ENCODE measurements around the gene FAM171A1. TPM values are rescaled to one million over a fixed set of nuclear protein-coding genes. Genes with fewer than 3 reads are reported as not detected.
A peak's percentile ranks its signal among the peaks of the same experiment; 100 is the strongest.
"Not testable (repeated sequence)": the region's sequence is repeated elsewhere in the genome, so short reads cannot be mapped to it uniquely, and the experiment has no call there.

The FAM171A1 gene
- total RNA-seq, 2 donors from 2014 or later, result 12.1 to 16.3 TPM

DNA sequence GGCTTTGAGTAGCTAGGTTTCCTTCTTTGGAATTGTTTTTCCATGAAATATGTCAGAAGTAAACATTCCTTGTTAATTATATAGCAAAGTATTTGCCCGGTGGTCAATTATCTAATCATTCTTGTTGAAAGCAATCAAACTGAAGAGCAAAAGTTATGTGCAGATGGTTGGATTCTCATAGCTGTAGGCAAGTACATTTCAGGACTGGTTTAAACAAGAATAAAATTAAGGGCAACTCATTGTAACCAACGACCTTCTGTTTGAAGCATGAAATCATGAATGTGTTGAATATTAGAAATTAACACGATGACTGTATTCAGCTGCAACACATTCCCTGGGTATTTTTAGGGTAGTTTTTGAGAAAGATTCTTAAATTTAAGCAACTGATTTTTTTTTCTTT, 140.8 kb downstream of the FAM171A1 start:
- no peak for DNase-seq (ENCODE audit: low spot score)
- intact Hi-C loops (cut with DNase I), result no loop called here

- no peak for DNase-seq (ENCODE audit: low spot score)
- intact Hi-C loops (cut with DNase I), result no loop called here
Measured at GRCh38 chr10:15229268-15229667, 141.8 kb downstream of the FAM171A1 start.

- intact Hi-C loops (cut with DNase I), result no loop called here
- no peak for DNase-seq (ENCODE audit: low spot score)
Measured at GRCh38 chr10:15228426-15228825, 142.7 kb downstream of the FAM171A1 start.

DNA sequence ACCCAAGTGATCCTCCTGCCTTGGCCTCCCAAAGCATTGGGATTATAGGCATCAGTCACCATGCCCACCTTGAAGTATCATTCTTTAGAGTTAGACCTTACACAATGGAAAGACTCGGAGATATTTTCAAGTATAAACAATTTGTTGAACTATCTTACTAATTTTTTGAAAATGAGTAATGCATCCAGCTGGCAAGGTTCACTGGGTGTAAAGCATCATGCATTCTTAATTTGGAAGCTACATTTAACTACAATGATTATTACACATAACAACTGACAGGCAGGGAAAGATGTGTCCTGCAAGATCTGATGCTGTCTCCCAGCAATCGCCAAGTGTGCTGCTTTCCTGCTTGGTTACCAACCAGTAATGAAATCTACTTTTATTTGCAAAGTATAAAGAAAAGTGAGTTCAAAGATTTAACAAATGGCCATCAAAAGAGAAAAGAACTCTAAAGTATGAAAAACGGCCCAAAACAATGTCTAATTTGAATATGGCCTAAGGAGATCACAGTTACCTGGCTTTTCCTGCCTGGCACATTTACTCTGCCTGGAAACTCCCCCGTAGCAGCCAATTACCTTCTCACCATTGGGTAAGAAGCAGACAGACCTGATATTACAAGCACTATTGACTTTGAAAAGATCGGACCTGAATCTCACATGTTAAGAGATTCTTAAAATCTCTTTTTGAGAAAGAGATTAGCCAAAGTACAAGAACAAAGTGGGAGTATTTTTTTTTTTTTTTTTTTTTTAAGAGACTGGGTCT, 143.3 kb downstream of the FAM171A1 start:
- intact Hi-C loops (cut with DNase I), result no loop called here
- DNase-seq (ENCODE audit: low spot score), result no peak

DNA sequence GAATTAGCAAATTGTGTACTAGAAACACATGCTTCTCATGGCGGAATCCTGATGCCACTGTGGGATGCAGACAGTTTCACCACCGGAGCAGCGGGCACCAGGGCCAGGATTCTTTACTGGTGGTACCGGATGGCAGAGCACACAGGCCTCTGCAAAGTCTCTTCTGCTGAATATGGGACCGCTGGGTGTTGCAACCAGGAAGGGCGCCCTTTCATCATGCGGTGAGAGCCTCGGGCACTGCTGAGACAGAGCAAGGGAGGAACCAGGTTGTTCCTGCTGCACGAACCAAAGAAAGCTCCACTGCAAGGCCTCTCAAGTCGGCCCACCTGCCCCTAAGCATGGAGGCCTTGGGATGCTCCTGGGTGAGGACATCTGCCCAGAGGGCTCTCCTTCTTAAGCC, 145.6 kb downstream of the FAM171A1 start:
- intact Hi-C loops (cut with DNase I), result no loop called here
- DNase-seq (ENCODE audit: low spot score), result no peak

DNA sequence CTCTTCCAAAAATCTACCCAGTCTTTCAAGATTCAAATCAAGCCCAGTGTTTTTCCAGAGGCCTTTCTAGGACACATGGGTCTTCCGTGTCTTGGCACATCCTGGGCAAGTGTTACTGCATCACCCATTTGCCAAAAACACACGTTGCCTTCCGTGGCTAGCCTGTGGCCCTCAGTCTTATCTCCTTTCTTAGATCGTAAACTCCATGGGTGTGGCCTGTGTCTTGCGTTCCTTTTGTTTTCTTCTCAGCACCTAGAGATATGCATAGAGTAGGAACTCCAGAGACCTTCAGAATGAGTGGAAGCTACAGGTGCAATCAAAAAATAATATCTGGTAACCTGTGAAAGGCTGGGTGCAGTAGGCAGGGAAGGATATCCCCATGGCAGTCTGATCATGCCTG, 146.1 kb downstream of the FAM171A1 start:
- intact Hi-C loops (cut with DNase I), result no loop called here
- DNase-seq (ENCODE audit: low spot score), result no peak

- DNase-seq (ENCODE audit: low spot score), result no peak
- intact Hi-C loops (cut with DNase I), result no loop called here
Measured at GRCh38 chr10:15223174-15223573, 147.9 kb downstream of the FAM171A1 start.

DNA sequence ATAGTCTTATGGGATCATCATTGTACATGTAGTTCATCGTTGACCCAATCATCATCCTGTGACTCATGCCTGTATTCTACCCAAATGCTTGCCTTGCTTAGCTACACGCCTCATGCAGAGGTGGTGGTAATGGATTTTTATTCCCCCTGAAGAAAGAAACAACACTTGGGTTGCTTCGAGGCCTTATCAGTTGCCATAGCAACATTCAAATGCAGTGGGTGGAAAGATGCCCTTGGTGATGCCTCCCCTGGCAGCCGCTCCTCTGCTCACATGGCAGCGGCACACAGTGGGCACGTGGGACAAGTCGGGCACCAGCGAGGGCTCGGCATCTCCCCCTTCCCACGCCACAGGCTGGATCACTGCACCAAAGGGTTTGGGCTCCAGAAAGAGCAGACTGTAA, 148.6 kb downstream of the FAM171A1 start:
- no peak for DNase-seq (ENCODE audit: low spot score)
- intact Hi-C loops (cut with DNase I), result no loop called here

DNA sequence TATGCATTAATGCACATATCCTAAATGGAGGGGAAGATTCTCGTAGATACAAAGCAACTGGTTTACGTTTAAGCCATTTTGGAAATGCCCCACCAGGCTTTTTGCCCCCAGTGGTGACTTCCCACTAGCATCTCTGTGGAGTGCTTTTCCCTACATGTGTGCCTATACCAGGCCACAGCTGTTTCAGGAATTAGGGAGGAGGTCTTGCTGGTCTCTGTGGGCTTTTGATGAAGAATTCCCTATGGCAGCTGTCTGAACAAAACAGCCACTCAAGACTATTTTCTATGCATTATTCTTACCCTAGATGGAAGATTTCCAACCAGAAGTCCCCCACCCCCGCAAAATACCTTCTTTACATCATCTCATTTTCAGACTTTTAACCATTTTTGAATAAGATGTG, 150.6 kb downstream of the FAM171A1 start:
- intact Hi-C loops (cut with DNase I), result no loop called here
- DNase-seq (ENCODE audit: low spot score), result no peak

GRCh38 chr10:15216700-15217099, 154.4 kb downstream of the FAM171A1 start:
- DNase-seq (ENCODE audit: low spot score), result no peak
- intact Hi-C loops (cut with DNase I), result loop anchor here in 1 of 2 donors (10.0 kb wide), 1 partner anchor 148 kb away; no protein-coding TSS in a partner anchor

DNA sequence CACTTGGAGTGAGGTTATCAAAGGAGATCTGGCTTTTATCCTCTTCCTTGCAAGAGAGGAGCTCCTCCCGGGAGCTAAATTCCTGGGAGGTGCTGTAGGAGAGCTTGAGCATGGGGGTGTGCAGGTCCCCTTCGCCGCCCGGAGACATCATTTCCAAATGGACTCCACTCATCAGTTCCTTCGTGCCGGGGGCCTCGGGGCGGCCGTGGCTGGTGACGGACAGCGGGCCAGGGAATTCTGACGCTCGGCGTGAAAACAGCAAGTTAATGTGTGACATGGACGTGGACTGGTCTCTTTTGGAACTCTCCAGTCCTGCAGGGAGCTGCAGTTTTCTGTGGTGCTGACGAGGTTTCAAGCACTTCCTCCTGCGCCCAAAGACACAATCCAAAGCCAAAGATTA, 156.9 kb downstream of the FAM171A1 start:
- intact Hi-C loops (cut with DNase I), result loop anchor here (5.0 to 10.0 kb wide), 2 partner anchors 151 to 158 kb away; partner anchors contain the start of gene FAM171A1 (in 1 of the 2)
- no peak for DNase-seq (ENCODE audit: low spot score)

- DNase-seq (ENCODE audit: low spot score), result no peak
- intact Hi-C loops (cut with DNase I), result loop anchor here (5.0 to 10.0 kb wide), 2 partner anchors 151 to 159 kb away; partner anchors contain the start of gene FAM171A1 (in 1 of the 2)
Measured at GRCh38 chr10:15213461-15213861, 157.6 kb downstream of the FAM171A1 start.

DNA sequence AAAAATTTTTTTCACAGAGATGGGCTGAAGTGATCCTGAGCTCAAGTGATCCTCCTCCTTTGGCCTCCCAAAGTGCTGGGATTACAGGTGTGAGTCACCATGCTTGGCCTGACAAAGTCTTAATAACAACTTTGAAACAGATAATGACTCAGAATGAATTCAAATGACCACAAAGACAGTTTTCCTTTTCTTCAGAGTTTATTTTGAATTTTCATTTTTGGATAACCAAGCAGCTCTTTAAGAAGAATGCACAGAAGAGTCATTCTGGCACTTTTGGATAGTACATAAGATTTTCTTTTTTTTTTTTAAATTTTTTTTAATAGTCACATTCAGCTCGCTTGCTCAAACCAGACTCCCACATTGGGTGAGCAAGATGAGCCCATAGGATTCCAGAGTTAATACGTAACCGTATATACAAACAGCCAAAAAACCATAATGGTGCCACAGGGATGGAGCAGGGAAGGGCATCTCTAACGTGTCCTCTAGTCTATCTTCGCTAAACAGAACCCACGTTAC, 159.6 kb downstream of the FAM171A1 start:
- intact Hi-C loops (cut with DNase I), result loop anchor here (5.0 to 10.0 kb wide), 2 partner anchors 153 to 161 kb away; partner anchors contain the start of gene FAM171A1 (in 1 of the 2)
- DNase-seq (ENCODE audit: low spot score), result no peak

DNA sequence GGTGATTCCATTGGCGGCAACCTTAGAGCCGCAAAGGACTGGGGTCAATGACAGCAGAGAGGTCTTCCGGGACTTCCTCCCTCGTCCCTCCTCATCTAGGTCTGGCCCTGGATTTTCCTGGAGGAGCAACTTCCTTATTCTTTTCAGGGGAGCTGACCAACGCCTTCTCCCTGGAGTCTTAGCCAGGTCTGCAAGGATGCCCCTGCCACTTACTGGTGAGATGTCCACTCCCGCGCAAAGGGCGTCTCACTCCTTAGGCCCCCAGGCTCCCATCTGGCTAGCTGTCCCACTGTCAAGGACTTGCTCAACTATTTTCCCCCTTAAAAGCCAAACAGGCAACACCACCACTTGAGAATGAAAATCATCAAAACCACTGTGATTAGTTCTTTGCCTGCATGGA, 160.6 kb downstream of the FAM171A1 start:
- peak; percentile 63 for DNase-seq (ENCODE audit: low spot score)
- intact Hi-C loops (cut with DNase I), result loop anchor here (5.0 to 10.0 kb wide), 2 partner anchors 154 to 162 kb away; partner anchors contain the start of gene FAM171A1 (in 1 of the 2)

GRCh38 chr10:15209827-15210509, 161.1 kb downstream of the FAM171A1 start:
- peak; percentile 90 for DNase-seq (ENCODE audit: low spot score)
- intact Hi-C loops (cut with DNase I), result loop anchor here (5.0 to 10.0 kb wide), 2 partner anchors 155 to 162 kb away; partner anchors contain the start of gene FAM171A1 (in 1 of the 2)

- DNase-seq (ENCODE audit: low spot score), result peak; percentile 11
- intact Hi-C loops (cut with DNase I), result no loop called here
Measured at GRCh38 chr10:15208221-15208620, 162.9 kb downstream of the FAM171A1 start.

- intact Hi-C loops (cut with DNase I); DNase-seq (ENCODE audit: low spot score): not testable (repeated sequence)
Measured at GRCh38 chr10:15207410-15207809, 163.7 kb downstream of the FAM171A1 start.

DNA sequence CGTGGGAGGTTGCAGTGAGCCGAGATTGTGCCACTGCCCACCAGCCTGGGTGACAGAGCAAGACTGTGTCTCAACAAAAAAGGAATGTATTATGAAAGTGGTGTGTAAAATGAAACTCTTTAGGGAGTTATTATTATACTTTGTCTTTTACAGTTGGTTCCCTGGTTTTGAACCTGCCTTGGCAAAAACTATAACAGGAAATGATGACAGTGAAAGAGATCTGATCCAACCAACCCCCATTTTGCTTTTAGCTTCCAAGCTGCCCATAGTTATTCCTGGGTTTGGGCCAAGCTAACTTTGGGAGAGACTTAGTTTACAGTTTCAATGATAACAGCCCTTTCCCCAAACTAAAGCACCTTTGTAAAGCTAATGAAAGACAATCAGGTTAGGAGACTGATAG, 168.4 kb downstream of the FAM171A1 start:
- DNase-seq (ENCODE audit: low spot score), result no peak
- intact Hi-C loops (cut with DNase I), result no loop called here

DNA sequence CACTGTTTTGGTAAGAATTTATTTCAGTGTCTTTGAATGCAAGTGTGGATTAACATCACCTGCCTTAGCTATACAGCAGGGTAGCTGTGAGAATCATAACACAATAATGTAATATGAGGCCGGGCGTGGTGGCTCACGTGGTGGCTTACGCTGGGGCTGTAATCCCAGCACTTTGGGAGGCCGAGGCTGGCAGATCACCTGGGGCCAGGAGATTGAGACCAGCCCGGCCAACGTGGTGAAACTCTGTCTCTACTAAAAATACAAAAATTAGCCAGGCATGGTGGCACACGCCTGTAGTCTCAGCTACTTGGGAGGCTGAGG, 168.8 kb downstream of the FAM171A1 start:
- intact Hi-C loops (cut with DNase I); DNase-seq (ENCODE audit: low spot score): not testable (repeated sequence)

DNA sequence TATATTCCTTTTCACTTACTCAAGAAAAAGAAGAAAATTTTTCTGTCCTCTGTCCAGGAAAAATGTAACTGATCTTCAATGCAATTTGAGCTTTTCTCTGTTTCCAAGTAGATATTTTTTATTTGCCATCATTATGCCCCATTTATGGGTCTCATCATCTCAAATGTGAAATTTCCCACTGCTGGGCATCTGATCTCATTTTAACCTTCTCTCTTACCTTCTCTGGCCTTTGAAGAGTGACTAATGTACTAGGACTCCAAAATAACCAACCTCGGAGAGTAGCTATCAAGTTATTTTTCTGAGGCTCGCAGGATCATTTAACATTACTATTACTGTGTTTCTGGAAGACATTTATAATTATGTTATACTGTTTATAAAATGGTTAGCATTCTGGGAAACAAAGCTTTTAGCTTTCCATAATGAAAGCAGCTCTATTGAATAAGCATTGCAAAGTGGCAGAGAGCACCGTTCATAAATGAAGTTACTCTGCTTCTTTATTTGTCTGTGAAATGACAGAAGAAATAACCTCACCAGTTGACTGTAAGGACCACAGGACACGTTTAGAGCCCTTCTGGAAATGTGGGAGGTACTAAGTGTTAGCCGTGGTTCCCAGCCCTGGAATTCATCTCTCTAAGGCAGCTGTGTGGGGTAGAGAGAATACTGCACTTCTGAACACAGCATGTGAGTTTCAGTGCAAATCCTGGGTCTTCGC, 169.3 kb downstream of the FAM171A1 start:
- no peak for DNase-seq (ENCODE audit: low spot score)

More for the DNA sequence above, 169.3 kb downstream of the FAM171A1 start:
- intact Hi-C loops (cut with DNase I), result no loop called here

Measured in posterior vena cava (tissue), 2 donors.